Measurements from ENCODE around the gene ENG.

- TF ChIP-seq CTCF (IDR thresholded peaks at IDR 0.05; ENCODE audit: insufficient read depth, low read length, poor library complexity, severe bottlenecking) (no peak), EZH2phosphoT487 (conservative IDR thresholded peaks at IDR 0.05; ENCODE audit: low read length) (no peak)
Measured at GRCh38 chr9:127771570-127772189, 82.8 kb downstream of the ENG start.

Data from SU-DHL-6 (cell line).